HG03342 (cell line): ENCODE data around the gene ALG12.

Experiments used
- ATAC-seq: cut with Tn5 transposase; IDR thresholded peaks from one replicate; pipeline ENCODE4 v1.9.1; 2021; ENCODE audit warnings: mild to moderate bottlenecking, moderate library complexity; ENCODE audit not compliant: unreplicated experiment

The ALG12 gene

DNA sequence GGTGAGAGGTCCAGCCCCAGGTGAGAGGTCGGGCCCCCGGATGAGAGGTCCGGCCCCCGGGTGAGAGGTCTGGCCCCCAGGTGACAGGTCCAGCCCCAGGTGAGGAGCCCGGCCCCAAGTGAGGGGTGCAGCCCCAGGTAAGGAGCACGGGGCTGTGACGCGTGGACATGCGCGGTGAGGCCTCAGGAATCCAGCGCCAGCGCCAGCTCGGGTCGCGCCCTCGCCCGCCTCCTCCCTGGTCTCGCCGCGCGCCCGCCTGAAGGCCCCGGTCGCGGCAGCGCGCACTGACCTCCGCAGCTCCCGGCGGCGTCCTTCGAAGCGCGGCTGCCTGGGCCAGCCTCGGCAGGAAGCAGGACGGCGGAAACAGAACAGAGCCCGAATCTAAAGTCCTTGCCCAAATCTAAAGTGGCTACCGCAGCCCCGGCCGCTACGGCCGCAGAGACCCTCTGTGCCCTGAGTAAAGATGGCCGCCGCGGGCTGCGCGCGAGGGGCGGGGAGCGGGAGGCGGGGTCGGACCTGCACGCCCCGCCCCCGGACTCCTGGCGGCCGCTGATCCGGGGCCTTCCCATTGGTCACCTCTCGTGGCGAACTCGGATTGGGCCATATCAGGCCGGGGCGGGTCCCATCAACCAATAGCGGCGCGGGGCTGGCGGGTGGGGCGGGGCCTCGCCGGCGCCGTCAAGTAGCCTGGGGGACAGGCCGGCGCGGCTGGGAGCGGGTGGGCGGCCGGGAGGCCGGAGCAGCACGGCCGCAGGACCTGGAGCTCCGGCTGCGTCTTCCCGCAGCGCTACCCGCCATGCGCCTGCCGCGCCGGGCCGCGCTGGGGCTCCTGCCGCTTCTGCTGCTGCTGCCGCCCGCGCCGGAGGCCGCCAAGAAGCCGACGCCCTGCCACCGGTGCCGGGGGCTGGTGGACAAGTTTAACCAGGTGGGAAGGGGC is at the start of gene ALG12, which contains the start of gene CRELD2:
Gene ALG12, minus strand, starts transcription at position 465 of the 937 bp plus-strand sequence. CDS start 4,673 bp downstream, outside the sequence.
Gene CRELD2, plus strand, starts transcription at position 661 of the 937 bp plus-strand sequence. Its CDS starts 136 bp downstream, at position 797.
- ATAC-seq: peak; percentile 85

DNA sequence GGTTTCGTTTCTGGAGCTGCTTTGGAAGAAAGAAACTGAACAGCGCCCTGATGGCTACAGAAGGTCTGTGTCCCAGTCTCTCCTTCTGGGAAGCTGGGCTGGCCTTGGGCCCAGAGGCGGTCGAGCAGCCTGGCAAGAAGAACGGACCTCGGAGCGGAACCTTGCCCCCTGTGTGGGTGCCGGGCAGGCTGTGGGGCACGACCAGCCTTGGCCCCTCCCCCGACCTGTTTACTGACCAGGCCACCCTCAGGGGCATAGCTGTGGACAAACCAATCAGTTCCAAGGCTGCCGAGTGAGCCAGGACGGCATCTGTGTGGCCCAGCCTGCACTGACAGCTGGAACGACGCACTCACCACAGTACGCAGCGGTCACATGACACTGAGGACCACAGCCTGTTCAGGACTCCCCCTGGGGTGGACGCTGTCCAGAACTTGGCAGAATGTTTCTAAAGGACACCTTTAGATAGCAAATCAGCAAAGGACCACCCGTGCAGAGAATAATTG is 49.5 kb upstream of the ALG12 start:
- no peak for ATAC-seq

DNA sequence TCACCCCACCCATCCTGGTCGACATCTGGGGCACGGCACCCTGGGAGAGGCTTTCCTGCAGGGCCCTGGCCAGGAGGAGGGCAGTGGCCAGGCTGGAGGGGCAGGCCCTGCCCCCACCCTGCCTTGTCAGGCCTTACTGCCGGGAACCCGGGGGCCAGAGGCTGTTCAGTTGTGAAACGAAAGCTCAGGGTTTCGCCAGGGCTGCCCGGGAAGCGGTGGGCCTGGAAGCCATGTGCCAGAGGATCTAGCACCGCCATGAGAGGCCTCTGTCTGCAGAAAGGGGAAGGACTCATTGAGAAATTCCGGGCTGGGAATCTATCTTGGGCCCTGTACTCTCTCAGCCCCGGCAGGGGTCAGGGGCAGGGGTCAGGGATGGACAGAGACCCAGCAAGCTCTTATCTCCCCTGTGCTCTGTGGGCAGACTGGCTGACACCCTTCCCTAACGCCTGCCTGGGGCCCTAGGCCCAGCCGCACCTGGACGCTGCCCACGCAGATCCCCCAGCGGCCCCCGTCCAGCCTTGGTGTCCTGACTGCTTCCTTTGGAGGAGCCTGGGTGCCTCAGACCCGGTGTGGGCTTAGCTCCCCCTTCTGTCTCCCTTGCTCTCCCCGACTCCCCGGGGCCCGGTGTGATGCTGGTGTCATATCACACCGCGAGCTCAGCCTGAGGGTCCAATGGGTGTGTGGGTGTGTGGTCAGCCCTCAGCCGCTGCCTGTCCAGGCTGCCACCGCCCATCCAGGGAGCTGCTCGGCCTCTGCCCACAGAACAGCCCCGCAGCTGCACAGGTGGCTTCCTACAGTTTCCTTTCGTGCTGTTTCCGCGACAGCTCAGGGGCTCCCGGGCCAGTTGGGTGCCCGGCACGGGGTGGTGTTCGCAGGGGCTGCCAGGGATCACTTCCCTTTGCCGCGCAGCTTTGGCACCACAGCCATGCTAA is 48.8 kb upstream of the ALG12 start:
- no peak for ATAC-seq

DNA sequence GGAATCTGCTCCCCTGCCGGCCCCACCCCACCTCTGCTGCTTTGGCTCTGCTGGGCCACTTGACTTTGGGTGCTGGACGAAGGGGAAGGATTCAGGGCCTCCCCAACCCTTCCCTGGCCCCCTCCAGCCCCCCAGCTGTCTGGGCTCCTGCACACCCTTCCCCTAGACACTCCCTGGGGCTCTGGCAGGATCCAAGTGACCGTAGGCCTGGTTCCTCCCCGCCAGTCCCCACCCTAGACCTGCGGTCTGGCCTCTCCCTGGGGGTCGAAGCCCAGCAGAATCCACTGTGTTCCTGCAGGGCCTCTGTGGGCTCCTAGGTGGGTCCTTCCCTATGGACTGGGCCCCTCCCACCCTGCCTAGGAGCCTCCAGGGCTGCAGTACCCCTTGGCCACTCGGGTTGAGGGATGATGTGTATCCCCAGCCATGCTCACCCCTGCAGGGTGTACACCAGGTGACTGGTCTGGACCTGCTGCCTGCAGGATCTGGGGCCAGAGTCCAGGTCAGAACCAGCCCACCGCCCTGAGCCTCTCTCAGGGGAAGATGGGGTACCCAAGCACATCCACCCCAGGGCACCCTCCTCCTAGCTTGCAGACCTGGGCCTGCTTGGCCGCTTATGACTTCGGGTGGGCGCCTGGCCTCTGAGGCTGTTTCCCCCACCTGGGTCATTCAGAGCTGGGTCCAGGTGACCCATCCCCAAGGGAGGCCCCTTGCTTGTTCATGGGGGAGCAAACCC is 48.0 kb upstream of the ALG12 start:
- no peak for ATAC-seq

DNA sequence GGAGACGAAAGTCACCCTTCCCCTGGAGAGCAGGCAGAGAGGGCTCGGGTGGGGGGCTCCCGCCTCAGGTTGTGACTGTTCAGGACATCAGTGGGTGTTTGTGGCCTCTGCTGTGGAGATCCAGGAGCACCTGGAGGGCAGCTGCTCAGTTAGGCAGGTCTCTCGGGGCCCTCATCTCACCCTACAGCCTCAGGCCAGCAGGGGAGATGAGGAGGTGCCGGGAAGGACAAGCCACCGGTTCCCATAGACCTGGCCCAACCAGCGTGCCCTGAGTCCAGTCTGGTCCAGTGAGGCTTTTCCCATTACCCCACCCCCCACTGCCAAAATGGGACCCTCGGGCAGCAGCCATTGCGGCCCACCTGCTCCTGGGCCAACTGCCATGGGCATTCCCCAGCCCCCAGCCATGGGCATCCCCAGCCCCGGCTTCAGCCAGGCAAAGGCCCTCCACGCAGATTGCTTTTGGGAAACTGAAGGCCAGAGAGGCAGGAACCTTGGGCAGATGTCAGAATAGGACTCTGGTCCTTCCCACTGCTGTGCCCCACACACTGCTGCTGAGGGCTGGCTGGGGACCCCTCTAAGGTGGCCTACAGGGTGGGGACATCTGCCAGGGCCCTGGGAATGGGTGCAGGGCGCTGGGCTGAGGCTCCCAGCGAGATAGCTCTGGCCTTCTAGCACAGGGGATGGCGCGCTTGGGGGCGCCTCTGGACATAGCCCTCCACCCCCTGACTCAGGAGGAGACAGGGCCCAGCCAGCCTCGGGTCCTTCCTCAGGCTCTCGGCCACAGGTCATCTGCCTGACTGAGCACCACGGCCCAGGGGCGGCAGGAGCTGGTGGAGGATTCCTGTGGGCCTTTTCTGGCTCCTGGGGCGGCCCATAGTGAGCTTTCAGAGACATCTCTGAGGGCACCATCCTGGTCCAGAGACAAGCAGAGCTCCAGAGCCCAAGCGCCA is 47.1 kb upstream of the ALG12 start:
- no peak for ATAC-seq

DNA sequence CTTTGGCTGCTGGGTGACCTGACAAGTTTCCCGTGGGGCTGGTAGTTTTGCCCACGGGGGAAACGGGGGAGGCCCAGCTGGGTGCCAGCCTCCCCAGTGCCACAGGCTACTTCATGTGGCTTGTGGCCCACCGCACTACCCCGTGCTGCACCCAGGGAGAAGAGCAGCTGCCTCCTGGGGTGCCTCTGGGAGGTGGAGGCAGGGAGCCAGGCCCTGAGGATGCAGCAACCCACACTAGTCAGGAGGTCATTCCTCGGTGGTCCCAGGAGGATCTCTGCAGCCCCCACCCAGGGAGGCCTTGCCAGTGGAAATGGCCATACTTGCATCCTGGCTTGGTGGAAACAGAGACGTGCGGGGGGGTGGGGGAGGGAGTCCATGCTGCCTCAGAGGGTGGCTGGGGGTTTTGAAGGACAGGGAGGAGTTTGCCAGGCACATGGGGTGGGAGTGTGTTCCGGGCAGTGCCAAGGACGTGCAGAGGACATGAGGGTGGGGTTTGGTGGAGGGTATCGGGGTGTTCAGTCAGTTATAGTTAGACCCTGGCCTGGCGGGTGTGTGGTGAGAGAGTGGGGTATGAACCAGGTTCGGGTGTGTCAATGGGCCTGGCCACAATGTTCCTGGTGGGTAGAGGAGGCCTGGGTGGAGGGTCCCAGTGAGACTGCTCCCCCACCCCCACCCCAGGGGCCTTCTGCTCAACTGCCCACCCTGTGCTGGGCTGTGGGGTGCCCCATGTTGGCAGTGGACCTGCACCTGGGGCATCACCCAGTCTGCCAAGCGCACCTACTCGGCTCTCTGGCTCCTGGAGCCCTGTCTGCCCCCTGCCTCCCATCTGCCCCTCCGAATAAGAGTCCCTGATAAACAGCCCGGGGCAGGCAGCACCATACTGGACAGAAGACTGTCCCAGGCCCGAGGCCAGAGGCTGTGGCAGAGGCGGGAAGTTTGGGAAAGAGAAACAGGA is 46.2 kb upstream of the ALG12 start:
- no peak for ATAC-seq

DNA sequence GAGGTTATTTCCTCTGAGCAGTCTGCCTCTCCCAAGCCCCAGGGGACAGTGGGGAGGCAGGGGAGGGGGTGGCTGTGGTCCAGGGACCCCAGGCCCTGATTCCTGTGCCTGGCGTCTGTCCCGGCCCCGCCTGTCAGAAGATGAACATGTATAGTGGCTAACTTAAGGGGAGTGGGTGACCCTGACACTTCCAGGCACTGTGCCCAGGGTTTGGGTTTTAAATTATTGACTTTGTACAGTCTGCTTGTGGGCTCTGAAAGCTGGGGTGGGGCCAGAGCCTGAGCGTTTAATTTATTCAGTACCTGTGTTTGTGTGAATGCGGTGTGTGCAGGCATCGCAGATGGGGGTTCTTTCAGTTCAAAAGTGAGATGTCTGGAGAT is 45.4 kb upstream of the ALG12 start:
- ATAC-seq: no peak

DNA sequence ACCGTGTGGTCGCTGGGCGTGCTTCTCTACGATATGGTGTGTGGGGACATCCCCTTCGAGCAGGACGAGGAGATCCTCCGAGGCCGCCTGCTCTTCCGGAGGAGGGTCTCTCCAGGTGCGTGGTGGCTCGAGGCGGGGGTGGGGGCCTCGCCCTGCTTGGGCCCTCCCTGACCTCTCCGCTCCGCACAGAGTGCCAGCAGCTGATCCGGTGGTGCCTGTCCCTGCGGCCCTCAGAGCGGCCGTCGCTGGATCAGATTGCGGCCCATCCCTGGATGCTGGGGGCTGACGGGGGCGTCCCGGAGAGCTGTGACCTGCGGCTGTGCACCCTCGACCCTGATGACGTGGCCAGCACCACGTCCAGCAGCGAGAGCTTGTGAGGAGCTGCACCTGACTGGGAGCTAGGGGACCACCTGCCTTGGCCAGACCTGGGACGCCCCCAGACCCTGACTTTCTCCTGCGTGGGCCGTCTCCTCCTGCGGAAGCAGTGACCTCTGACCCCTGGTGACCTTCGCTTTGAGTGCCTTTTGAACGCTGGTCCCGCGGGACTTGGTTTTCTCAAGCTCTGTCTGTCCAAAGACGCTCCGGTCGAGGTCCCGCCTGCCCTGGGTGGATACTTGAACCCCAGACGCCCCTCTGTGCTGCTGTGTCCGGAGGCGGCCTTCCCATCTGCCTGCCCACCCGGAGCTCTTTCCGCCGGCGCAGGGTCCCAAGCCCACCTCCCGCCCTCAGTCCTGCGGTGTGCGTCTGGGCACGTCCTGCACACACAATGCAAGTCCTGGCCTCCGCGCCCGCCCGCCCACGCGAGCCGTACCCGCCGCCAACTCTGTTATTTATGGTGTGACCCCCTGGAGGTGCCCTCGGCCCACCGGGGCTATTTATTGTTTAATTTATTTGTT is 44.8 kb upstream of the ALG12 start:
- no peak for ATAC-seq

DNA sequence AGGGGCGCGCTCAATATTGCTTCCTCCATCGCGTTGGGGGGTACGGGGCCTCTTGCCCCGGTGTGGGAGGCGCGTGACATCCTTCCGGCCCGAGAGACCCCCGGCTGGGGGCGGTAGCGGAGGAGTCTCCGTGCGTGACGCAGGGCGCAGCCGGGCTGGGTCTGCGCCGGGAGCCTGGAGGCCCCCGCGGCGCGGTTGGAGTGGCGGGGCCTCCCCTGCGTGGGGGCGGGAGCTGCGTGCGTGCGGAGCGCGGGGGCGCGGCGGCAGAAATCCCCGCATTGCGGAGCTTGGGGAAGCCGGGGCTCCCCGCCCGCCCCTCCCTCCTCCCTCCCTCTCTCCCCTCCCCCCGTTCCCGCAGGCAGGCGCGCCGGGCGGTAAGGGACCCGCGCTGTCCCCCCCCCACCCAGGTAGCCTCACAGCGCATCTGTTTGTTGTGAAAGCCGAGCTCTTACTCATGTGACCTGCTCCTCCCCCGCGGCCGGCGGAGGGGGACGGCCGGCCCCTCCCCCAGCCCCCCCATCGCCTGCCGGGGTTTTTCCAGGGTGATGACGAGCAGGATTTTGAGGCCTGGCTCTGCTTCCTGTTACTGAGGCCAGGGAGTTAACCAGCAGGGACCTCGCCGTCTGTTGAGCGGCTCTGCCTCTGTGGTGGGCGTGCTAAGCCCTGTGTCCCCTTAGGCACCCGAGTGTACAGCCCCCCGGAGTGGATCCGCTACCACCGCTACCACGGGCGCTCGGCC is 43.9 kb upstream of the ALG12 start:
- no peak for ATAC-seq

DNA sequence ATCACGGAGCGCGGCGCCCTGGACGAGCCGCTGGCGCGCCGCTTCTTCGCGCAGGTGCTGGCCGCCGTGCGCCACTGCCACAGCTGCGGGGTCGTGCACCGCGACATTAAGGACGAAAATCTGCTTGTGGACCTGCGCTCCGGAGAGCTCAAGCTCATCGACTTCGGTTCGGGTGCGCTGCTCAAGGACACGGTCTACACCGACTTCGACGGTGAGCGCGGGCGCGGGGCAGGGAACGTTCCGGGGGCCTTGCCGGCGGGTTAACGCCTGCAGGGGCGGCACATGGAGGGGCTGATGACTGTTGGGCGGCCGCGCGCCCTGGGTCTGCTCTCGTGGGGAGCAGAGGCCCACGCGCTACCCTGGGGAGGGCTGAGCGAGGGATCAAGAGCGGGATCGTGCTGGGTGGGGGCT is 43.4 kb upstream of the ALG12 start:
- no peak for ATAC-seq

DNA sequence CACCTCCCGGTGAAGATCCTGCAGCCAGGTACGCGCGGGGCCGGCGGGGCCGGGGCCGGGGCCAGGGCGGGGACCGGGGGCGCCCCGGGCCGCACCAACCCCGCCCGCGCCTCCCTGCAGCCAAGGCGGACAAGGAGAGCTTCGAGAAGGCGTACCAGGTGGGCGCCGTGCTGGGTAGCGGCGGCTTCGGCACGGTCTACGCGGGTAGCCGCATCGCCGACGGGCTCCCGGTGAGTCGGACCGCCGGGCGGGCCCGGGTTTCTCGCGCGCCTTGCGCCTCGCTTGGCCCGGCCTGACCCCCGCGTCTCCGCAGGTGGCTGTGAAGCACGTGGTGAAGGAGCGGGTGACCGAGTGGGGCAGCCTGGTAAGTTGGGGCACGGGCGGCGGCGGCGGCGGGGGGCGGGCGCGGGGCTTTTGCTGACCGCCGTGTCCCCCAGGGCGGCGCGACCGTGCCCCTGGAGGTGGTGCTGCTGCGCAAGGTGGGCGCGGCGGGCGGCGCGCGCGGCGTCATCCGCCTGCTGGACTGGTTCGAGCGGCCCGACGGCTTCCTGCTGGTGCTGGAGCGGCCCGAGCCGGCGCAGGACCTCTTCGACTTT is 42.9 kb upstream of the ALG12 start:
- peak; percentile 4 for ATAC-seq

DNA sequence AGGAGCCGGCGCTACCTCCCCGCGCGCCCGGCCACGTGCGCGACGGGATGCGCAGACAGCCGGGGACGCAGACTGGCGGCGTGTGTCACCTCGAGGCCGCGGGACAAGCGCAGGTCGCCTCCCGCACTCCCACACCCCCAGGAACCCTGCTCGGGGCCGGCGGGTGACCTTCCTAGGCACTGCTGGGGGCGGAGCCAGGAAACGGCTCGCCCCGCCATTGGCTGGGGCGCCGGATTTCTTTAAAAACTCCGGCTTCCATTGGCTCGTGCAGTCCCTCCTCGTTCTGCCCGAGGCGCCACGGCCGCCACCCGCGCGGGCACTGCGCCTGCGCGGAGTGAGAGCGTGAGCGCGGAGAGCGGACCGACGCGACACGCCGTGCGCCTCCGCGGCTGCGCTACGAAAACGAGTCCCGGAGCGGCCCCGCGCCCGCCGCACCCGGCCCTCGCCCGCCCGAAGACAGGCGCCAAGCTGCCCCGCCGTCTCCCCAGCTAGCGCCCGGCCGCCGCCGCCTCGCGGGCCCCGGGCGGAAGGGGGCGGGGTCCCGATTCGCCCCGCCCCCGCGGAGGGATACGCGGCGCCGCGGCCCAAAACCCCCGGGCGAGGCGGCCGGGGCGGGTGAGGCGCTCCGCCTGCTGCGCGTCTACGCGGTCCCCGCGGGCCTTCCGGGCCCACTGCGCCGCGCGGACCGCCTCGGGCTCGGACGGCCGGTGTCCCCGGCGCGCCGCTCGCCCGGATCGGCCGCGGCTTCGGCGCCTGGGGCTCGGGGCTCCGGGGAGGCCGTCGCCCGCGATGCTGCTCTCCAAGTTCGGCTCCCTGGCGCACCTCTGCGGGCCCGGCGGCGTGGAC is 42.1 kb upstream of the ALG12 start, which contains the start of gene PIM3:
Gene PIM3, plus strand, starts transcription at position 614 of the 846 bp plus-strand sequence. Its CDS starts 176 bp downstream, at position 790.
- ATAC-seq: peak; percentile 49

DNA sequence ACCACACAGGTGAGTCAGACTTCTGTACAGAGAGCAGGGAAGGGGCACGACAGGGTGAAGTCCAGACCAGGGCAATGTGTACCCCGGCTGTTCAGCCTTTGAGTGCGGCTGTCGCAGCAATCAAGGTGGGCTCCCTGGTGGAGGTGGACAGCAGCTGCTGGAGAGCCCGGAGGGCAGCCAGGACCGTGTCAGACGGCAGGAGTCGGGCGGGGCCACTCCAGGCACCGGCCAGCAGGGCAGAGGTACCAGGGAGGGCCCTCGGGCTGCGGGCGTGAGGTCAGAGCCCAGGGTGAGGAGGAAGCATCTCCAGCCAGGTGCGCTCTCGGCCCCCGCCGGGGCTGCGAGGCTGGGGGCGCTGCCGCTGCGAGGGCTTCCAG is 41.5 kb upstream of the ALG12 start:
- peak; percentile 7 for ATAC-seq

DNA sequence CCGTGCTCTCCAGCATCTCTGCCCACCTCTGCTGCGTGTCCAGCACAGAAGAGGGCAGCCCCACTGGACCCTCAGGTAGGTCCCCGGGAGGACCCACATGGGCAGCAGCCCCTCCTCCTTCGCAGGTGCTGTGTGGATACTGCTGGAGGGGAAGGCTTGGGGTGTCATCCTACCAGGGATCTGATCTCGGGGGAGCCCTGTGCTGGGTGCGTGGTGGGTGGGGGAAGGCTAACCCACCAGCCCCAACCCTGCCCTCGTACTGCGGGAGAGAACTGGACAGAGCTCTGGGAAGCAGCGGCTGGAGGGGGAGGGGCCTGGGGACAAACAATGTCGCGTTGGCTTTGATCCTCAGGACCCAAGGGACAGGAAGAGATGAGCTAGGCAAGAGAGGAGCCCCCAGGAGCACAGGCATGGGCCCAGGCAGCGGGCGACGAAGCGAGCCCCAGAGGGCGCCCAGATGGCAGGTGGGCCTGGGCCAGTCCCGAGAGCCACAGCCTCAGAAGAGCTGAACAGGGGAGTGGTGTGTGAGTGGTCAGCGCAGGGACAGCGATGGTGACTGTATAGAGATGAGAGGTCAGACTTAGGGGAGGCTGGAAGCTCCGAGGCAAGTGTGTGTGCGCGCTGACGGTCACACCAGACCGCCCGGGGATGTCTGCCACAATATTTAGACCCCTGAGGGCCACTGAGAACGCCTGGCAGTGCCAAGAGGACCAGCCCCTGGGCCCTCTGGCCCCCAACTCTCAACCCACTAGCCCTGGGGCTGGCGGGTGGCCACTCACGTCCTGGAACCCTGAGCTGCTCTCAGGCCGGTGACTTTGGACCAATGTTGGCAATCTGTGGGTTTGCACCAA is 40.9 kb upstream of the ALG12 start:
- ATAC-seq: no peak
